ENCODE measurements around the gene RBM5.
"Not testable (repeated sequence)": the region's sequence is repeated elsewhere in the genome, so short reads cannot be mapped to it uniquely, and the experiment has no call there.

RBM5 gene

DNA sequence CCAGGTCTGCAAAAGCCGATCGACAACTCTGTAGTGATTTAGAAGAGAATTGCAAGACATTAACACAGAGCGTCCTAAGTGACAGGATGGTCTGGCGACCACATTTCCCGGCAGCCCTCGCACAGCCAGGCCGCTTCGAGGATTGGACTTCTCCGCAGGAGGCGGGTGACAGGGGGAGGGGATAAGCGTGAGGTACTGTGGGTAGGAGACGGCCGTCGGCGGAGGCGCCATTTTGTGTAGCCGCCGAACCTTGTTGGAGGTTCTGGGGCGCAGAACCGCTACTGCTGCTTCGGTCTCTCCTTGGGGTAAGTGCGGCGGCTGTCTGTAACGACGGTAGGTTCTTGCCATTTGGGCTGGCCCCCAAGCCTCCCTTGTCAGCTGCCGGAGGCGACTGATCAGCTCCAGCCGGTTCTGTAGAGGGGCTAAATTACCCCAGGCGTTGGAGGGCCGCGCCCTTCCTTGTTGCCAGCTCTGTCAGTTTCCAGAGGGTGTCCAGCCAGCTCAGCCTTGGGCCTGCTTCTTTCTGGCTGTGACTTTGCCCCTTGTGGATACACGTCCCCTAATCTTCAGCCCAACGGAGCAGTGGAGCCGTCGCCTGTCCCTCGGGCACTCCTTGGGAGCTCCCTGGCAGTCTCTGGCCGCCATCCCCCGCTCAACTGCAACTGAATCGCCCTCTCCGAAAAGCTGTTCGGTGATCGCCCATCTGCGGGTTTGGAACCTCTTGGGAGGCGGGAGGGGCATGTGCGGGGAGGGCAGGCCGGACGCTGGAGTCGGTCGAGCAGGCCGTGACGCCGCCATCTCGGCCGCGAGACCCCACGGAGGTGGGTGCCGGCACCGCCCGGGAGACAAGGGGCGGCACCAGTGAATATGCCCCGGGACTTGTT lies at the start of gene RBM5:
Gene RBM5 (plus strand): TSS at position 195 of the 884 bp plus-strand sequence. CDS start 1,516 bp downstream, outside the sequence.
- peak; percentile 88 to 91 for DNase-seq

DNA sequence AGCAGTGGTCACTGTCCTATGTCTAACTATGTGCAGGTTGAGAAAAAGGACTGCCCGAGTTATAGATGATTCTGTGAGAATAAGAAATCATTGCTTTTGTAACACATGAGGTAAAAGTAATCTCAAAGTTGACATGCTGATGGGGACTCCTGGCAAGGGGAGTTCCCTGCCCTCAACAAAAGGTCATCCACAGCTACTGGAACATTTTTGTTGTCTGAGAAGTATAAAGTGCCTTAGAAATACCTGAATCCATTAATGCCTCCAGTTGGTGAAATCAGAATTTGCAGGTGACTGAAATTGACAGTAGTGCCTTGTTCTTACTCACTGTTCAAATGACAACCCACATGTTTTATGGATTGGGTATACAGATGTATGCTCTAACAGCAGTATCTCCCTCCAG lies 43.7 kb upstream of the RBM5 start:
- DNase-seq = no peak

DNA sequence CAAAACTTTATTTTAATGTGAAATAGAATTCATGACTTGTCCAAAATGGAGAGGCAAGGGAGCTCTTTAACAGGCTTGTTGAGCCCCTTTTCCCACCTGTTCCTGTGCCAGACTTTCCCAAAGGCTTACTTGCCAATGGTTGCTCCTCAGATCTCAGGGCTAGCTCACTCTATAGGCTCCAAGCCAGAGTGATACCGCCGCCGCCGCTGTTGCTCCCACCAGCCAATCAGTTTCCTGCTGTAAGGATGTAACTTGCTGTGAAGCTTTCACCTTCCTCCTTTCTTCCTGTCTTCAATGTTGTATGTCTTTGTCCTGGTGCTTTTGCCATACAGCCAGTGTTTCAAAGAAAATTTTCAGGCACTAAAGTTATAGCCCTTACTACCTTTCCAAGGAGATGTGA lies 41.3 kb upstream of the RBM5 start:
- no peak for DNase-seq

DNA sequence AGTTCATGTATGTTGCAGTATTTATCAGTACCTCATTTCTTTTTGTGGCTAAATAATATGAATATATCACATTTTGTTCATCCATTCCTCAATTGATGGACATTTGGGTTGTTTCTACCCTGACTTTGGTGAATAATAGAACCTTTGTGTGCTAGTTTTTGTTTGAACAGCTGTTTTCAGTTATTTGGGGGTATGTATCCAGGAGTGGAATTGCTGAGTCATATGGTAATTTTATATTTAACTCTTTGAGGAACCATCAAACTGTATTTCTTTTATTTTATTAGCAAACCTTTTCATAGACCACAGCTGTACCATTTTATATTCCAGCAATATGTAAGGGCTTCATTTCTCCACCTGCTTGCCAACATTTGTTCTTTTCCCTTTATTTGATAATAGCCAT lies 38.4 kb upstream of the RBM5 start:
- peak; percentile 14 to 42 for DNase-seq

DNA sequence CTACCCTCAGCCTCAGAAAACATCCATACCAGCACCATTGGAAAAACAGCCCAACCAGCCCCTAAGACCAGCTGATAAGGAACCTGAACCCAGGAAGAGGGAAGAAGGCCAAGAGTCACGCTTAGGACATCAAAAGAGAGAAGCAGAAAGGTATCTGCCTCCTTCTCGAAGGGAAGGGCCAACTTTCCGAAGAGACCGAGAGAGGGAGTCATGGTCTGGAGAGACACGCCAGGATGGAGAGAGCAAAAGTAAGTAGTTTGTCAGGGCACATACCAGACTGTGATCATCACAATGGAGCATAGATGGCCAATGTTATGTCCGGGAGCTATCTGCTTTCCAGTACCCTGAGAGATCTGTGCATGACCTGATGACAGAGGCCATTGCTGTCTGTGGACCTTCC lies 31.0 kb upstream of the RBM5 start:
- no peak for DNase-seq

DNA sequence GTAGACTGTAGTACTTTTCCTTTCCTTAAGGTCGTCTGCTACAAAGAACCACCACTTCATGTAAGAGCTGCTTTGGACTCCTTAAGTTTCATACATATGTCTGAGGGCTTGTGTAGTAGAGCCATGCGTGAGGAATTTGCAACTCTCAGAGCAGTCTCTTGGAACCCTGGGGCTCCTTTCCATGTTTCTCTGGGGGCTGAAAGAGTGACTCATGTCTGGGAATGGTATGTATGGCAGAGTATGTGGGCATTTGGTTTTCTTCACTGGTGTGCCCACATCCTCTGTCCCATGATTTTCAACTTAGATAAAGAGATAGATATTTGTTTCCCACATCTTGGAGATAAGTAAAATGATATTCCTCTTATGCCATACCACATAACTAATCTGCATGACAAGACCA lies 20.6 kb upstream of the RBM5 start:
- no peak for DNase-seq

DNA sequence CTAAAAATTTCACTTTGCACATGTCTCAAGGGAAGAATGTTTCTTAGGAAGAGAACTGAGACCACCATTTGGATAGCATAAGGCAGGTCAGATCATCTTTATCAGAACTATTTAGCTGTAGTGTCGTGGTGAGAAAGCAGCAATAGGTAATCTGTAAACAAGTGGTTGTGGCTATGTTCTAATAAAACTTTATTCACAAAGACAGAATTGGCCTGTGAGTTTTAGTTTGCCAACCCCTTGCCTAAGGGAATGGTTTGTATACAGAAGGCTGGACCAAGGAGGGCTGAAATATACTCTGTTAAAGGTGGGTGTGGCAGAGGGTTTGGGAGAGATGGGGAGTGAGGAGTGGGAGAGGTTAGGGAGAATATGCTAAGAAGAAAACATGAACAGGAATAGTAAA lies 10.6 kb upstream of the RBM5 start:
- DNase-seq = no peak

DNA sequence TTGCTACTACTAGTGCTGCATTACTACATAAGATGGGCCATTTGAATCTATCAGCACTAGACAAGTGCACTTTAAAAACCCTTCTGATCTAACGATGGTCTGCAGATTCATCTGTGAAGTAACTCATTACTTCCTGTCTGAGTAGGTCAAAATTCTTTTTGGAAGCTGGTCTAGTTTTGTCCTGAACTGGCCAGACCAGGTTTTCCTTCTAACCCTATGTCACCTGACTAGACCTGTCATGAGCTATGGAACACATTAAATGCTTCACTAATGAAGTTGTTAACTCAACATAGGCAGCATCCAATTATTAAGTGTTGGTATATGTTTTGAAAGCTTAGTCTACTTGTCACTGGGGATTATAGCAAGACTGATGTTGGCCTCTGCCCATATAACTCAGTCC lies 10.1 kb upstream of the RBM5 start:
- no peak for DNase-seq

DNA sequence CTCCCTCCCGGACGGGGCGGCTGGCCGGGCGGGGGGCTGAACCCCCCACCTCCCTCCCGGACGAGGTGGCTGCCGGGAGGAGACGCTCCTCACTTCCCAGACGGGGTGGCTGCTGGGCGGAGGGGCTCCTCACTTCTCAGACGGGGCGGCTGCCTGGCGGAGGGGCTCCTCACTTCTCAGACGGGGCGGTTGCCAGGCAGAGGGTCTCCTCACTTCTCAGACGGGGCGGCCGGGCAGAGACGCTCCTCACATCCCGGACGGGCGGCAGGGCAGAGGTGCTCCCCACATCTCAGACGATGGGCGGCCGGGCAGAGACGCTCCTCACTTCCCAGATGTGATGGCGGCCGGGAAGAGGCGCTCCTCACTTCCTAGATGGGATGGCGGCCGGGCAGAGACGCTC lies 3.8 kb upstream of the RBM5 start:
- DNase-seq = not testable (repeated sequence)

DNA sequence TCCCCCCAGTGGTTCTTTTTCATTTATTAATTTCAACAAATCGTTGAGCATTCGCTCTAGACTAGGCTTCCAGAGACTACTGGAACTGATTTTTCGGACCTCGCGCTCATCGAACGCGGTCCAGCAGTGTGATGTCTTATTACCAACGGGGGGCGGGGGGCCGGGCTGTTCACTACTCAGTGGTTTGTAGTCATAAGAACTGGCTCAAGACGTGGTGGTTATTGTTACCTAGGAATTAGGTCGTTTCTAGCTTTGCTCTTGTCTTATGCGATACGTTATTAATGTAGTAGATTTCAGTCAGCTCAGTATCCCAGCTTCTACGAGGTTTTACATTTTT lies 858 bp downstream of the RBM5 start:
- no peak for DNase-seq

DNA sequence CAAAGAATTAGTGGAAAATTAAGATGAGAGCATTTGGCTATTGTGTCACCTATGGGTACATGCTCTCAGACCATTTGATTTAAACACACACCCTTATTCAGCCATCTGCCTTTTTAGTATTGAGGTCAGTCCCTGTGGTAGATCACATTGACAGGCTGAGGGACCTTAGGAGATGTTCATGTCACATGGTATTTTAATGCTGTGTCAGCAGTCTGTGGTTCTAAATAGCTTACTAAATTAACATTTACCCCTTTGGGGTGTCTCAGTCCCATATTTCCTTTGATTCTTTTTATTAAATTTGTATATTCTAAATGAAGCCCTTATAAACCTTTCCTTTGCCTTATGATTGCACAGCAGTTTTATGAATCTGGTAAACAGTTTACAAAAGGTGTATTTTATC lies 2.3 kb downstream of the RBM5 start:
- no peak for DNase-seq

DNA sequence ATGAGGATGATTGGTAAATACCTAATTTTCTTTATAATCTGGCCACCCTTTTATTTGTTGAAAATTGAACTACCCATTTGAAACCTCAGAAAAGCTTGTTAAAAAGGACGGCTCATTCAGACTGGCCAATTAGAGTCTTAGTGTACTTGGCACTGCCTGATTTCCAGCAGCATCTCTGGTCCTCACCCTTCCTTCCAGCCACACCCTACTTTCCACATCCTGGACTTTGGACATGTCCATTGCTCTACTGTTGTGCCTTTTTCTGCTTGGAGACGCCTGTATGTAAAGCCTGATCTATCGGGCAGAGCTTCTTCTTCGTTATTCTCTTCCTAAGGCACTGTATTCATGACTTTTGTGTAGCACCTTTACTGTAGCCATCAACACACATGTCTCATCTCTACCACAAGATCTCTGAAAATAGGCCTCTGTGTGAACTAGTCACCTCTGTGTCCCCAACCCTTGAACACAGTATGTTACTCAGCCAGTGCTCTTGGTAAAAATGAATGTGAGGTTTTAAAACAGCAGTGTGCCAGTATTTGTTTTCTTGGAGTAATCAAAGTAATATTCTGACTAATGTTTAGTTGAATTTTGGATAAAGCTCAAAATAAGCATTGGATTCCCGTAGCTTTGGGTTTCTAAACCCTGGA lies 6.8 kb downstream of the RBM5 start:
- DNase-seq = no peak

DNA sequence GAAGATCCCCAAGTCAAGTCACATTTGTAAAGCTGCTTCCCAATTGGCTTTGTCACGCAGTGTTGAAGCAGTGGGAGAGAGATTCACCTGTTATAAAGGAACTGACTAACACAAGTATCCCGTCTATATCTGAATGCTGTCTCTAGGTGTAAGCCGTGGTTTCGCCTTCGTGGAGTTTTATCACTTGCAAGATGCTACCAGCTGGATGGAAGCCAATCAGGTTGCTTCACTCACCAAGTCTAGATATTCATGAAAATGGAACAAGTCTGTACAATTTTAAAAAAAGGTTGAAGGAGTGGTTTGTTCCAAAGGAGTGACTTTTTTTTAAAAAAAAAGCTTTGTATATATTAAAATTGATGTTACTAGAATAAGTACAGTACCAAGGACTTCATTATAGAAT lies 11.7 kb downstream of the RBM5 start:
- no peak for DNase-seq

DNA sequence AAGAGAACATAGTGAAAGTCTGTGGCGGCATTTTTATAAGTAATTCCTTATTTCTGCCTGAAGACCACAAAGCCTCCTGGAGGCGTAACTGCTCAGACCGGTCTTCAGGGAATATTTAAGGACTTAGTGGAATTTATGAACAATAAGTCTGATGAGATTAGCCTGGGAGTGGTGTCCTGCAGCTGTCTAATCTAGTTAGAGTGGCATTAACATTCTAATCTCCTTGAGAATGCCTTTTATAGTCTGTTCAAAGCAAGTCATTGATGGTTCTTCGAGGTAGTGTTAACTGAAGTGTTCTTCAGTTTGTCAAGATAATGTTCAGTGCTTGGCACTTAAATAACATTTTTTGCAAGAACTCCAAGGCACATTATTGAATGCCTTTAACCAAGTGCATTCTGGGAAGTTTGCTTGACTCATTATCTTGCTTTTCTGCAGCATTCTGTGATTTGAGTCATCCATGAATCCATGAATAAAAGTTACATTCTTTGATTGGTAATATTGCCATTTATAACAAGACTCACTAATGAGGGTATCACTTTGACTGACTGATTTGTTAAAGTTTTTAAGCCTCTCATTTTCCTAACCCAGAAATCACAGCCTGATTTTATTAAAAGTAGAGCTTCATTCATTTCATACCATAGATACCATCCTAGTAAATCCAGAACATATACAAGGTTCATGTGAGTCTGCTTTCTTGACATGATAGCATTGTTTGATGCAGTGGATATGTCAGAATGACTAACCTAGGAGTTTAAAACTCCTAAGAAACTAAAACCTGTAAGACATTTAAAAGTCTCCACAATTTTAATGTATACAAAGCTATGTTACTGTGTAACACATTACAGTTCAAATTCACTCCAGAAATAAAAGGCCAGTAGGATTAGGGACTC lies 12.5 kb downstream of the RBM5 start:
- no peak for DNase-seq

DNA sequence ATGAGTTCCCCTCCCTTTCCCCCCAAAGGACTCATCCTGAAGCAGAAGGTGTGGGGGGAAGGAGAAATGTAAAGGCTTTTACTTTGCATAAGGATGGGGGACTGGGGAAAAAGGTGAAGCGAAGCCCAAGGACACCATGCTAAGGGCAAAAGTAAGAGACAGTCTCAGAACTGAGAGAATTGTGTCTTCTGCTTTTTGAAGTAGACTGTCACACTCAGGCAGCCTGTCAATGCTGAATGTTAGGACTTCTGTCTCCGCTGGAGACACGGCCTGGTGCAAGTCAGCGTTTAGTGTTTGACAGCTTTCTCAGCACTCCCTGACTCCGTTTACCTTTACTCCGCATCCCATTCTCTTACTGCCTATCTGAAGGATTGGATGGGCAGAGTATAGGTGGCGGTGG lies 13.8 kb downstream of the RBM5 start:
- DNase-seq = no peak

DNA sequence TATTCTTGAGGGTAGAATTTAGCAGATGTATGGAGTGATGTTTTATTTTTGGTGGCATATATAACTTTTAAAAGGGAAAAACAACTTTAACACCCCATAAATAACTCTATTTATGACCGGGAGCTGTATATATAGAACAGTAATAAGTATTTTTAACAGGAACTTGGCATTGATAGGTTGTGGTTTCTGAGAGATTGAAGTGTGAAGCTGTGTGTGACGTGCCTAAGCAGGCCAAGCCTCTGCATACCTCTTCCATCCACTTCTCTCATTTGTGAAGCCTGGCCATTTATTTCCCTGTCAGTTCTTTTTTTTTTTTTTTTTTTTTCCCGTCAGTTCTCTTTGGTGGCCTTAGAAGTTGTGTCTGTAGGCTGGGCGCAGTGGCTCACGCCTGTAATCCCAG lies 23.0 kb downstream of the RBM5 start:
- DNase-seq = no peak

DNA sequence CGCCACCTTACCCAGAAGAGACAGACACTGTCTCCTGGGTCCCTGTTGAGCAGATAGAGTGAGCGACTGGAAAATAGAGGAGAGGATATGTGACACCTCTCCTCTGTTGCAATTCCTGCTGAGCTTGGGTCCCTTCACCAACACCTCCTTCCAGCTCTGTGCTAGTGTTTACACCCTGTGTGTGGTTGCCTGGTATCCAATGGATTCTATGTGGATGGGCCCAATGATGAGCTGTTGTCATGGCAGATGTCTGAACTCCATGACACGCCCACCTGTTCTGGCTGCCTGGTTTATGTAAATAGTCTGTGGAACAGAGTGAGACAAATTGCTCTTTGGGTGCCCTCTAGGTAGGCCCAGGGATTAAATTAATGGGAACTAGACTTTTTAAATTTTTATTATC lies 23.7 kb downstream of the RBM5 start:
- DNase-seq = peak in 1 of 2 experiments; percentile 30

DNA sequence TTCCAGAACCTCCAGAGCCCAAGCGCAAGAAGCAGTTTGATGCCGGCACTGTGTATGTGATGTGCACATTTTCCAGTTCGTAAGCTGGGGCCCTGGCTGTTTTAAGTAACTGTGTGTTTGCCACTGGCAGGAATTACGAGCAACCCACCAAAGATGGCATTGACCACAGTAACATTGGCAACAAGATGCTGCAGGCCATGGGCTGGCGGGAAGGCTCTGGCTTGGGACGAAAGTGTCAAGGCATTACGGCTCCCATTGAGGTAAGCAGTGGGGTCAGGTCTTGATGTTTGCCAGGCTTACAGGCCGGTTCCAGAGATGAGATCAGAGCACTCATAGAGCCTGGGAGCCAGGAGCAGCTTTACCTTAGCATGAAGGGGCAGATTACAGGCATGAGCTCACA lies 28.4 kb downstream of the RBM5 start:
- no peak for DNase-seq

DNA sequence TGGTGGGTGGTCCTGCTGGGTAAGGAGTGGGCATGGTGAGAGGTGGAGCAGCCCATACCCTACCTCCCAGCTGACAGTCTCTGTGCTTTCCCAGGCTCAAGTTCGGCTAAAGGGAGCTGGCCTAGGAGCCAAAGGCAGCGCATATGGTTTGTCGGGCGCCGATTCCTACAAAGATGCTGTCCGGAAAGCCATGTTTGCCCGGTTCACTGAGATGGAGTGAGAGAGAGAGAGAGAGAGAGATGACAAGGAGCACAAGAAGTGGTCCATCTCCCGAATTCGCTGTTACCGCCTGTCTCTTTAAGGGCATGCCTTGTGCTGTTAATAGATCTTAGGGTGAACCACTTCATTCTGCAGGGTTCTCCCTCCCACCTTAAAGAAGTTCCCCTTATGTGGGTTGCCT lies 29.5 kb downstream of the RBM5 start:
- no peak for DNase-seq

DNA sequence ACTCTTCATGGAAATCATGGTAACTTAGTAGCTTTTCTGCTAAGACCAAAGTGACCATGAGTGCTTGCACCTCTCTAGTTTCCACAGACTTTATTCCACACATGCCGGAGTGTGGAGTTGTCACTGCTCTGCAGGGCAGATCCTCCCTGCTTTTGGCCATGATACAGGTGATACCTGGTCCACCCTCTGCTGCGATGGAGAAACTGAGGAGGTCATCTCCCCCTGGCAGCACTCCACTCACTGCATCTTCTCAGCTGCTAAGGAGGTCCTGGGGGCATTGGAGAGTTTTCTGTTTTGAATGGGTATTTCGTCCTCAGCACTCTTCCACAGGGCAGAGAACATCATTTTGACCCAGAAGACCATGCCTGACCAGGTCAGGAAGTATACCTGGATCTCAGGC lies 31.1 kb downstream of the RBM5 start:
- no peak for DNase-seq

DNA sequence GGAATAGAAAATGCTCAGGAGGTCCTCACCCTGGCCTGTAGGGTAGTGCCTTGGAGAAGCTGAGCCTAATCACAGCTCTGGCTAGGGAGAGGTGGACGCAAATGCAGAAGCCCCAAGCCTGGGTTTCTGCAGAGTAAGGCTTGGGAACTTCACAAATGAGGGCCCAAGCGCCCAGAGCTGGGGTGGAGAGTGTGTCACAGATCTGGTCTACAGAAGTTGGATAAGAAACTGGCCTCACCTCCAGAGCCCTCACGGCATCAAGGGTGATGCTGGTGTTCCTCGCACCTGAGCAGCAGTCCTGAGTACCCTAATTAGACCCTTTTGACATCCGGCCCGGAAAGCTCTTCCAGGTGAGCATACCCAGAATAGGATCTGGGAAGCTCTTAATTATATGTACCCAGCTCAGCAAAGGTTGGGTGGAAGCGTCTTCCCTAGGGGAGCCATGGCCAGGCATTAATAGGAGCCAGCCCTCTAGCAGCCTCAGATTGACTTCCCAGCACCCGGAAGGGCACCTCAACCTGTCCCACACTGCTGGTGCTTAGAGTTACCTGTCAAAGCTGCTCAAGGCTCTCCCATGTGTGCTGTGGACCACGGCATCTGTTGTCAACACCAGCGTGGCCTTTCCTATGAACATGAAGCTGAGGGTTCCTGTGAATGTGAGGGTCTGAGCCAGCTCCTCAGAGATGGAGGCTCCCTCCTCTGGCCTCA lies 31.8 kb downstream of the RBM5 start:
- no peak for DNase-seq

DNA sequence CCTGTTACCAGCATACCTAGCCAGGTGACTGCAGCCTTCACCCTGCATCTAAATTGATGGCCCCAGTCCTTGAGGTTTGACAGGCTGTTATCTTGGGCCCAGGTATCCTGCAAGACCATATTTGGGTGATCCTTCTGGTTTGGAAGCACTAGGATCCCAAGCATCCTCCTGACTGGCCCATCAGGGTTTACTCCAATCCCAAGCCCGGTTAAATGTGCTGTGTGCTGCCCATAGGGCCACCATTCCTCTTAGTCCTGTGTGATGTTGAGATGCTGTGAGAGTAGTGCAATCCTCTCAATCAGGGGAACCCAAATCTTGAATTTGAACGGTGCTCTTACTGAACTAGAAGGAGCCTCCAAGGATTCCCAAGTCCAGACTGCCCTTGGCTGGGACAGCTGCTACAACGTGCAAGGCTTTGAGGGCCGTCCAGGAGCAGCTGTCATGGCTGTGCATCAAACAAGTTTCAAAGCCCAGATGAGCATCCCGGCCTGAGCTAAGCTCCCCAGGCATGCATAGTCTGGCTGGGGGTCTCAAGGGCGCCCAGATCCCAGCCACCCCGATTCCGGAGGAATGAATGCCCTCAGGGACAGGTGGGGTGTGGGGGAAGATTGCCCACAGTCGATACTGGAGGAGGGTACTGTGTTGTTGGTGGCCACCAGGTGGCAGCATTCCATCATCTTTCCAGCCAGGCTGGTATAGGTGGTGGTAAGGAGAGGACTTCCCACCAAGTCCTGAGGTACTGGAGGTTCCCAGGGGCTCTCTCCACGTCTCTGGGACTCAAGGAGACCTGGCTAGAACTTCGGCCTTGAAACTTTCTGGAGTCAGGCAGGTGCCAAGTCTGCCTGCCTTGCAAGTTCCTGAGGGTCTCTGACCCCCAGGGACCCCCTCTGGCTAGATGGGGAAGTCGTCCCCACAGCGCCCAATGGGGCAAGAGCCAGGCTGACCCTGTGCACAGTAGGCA lies 32.6 kb downstream of the RBM5 start:
- peak; percentile 50 to 53 for DNase-seq
